HL-60 (cell line): ENCODE measurements around the gene LRRC74A.

ENCODE experiments used
- POLR2AphosphoS5 ChIP-seq: IDR thresholded peaks from 2 replicates; pipeline ENCODE4 v1.6.1; 2012; ENCODE audit warnings: low read depth
- TF ChIP-seq, protein P1 (sequence below): IDR thresholded peaks from one replicate; pipeline ENCODE4 v1.5.1; 2011; ENCODE audit warnings: low read length, control low read depth, inconsistent platforms; ENCODE audit not compliant: insufficient read depth

- TF ChIP-seq, protein P1, sequence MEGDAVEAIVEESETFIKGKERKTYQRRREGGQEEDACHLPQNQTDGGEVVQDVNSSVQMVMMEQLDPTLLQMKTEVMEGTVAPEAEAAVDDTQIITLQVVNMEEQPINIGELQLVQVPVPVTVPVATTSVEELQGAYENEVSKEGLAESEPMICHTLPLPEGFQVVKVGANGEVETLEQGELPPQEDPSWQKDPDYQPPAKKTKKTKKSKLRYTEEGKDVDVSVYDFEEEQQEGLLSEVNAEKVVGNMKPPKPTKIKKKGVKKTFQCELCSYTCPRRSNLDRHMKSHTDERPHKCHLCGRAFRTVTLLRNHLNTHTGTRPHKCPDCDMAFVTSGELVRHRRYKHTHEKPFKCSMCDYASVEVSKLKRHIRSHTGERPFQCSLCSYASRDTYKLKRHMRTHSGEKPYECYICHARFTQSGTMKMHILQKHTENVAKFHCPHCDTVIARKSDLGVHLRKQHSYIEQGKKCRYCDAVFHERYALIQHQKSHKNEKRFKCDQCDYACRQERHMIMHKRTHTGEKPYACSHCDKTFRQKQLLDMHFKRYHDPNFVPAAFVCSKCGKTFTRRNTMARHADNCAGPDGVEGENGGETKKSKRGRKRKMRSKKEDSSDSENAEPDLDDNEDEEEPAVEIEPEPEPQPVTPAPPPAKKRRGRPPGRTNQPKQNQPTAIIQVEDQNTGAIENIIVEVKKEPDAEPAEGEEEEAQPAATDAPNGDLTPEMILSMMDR, result no peak
- TF ChIP-seq POLR2AphosphoS5, result no peak
Observed at GRCh38 chr14:76836029-76836630, 9.9 kb downstream of the LRRC74A start.
